Measurements from ENCODE around the gene MAP2K1. TPM values are rescaled to one million over a fixed set of nuclear protein-coding genes. Genes with fewer than 3 reads are reported as not detected.
A peak's percentile ranks its signal among the peaks of the same experiment; 100 is the strongest.
"Not testable (repeated sequence)": the region's sequence is repeated elsewhere in the genome, so short reads cannot be mapped to it uniquely, and the experiment has no call there.

The MAP2K1 gene
- total and polyA plus RNA-seq, 9 of the 15 experiments (the other 6 are each of a cell fraction or from before 2014, with no cell fraction given), result 7.5 to 58.3 (median 30.0) TPM

DNA sequence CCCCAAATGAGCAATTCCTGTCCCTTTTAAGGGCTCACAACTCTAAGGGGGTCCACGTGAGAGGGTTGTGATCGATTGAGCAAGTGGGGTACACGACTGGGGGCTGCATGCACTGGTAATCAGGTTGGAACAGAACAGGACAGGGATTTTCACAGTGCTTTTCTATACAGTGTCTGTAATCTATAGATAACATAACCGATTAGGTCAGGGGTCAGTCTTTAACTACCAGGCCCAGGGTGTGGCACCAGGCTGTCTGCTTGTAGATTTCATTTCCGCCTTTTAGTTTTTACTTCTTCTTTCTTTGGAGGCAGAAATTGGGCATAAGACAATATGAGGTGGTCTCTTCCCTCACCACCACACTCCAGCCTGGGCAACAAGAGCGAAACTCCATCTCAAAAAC is 78.6 kb downstream of the MAP2K1 start:
- H3K9me3 ChIP-seq (replicated peaks; ENCODE audit: control insufficient read depth, insufficient read depth, low read depth, low read length); DNase-seq (ENCODE audit: extremely low read depth in 1 of 4, low spot score in 3 of 4); H3K4me1 ChIP-seq (replicated peaks in 1 of 2; ENCODE audit: control insufficient read depth in 2 of 2, insufficient read depth in 2 of 2, low read length in 2 of 2); intact Hi-C loops (cut with micrococcal nuclease); H3K4me3 ChIP-seq; in situ Hi-C loops (cut with MboI); POLR2A ChIA-PET; H2AFZ ChIP-seq (ENCODE audit: low read depth, low read length); H3K9me1 ChIP-seq (ENCODE audit: control insufficient read depth, insufficient read depth, low read length); H3K27me3 ChIP-seq (ENCODE audit: control insufficient read depth in 2 of 2, insufficient read depth in 2 of 2, low read length in 2 of 2); H3K79me2 ChIP-seq (ENCODE audit: control insufficient read depth, insufficient read depth, low read length); CTCF ChIA-PET (ENCODE audit: low intra/inter-chr PET ratio); H4K20me1 ChIP-seq (replicated peaks; ENCODE audit: control insufficient read depth, insufficient read depth, low read length); BruUV-seq (replicated peaks); FAIRE-seq; H3K27ac ChIP-seq (ENCODE audit: extremely low read depth, low read depth, low read length); H3K4me2 ChIP-seq (ENCODE audit: insufficient read depth, low read length); ATAC-seq; H3K9ac ChIP-seq (ENCODE audit: insufficient read depth in 1 of 2, low read depth in 2 of 2, low read length in 2 of 2): not testable (repeated sequence)
- H3K36me3 ChIP-seq (ENCODE audit: control insufficient read depth, insufficient read depth, low read length), result peaks cover 20% of the 10 kb centered on the region; the same call in 2 of the 3 replicates
- 58% methylated on average over 6 of the region's 6 CpGs for WGBS (ENCODE audit: insufficient coverage, low coverage, missing lambda C conversion rate)
- TF ChIP-seq CBFA2T2 (conservative IDR thresholded peaks at IDR 0.05) (peak; percentile 58; the same call in 1 of the 2 replicates), TAL1 (IDR thresholded peaks at IDR 0.05) (peak; percentile 60), NCOR1 (IDR thresholded peaks at IDR 0.05) (peak; percentile 27; the same call in 1 of the 2 replicates), KDM1A (IDR thresholded peaks at IDR 0.05) (peak; percentile 31 to 42; a peak in 3 of 4 replicates), NR2C1 (IDR thresholded peaks at IDR 0.05) (peak; percentile 46), NR2C1 (tag; IDR thresholded peaks at IDR 0.05) (peak; percentile 73), ARID1B (IDR thresholded peaks at IDR 0.05) (peak; percentile 62; the same call in 1 of the 2 replicates), GATA2 (CRISPR knock-in tag; IDR thresholded peaks at IDR 0.05) (peak; percentile 31; the same call in 1 of the 2 replicates), CBFA2T3 (IDR thresholded peaks at IDR 0.05) (peak; percentile 69), TCF3 (CRISPR knock-in tag; IDR thresholded peaks at IDR 0.05) (peak; percentile 78), KLF16 (IDR thresholded peaks at IDR 0.05) (peak; percentile 15; the same call in 1 of the 2 replicates)
